SU-DHL-6 (cell line): ENCODE data around the gene BAIAP2L1.
"Not testable (repeated sequence)": the region's sequence is repeated elsewhere in the genome, so short reads cannot be mapped to it uniquely, and the experiment has no call there.

Source experiments
- H2AFZ ChIP-seq: fragments of 200-600 bp; sonication (generic); 2 replicates; pipeline ENCODE4 v1.6.1; 2014; ENCODE audit warnings: low read depth, mild to moderate bottlenecking, moderate library complexity, mixed read lengths, antibody characterized with exemption, low read length; ENCODE audit not compliant: severe bottlenecking
- H3F3A ChIP-seq: fragments of 200-600 bp; shearing (Covaris generic); 2 replicates; pipeline ENCODE4 v1.6.0; 2016; ENCODE audit warnings: antibody characterized with exemption, mild to moderate bottlenecking; ENCODE audit not compliant: insufficient read depth
- H3K27ac ChIP-seq: fragments of 200-600 bp; sonication (generic); 2 replicates; pipeline ENCODE4 v1.5.1; 2016; ENCODE audit warnings: low read depth, mild to moderate bottlenecking, low read length, moderate library complexity, mixed read lengths
- H3K27me3 ChIP-seq: fragments of 200-600 bp; sonication (generic), shearing (Covaris generic); 2 replicates; pipeline ENCODE4 v1.6.0; 2014; ENCODE audit warnings: mild to moderate bottlenecking, low read length
- H3K36me3 ChIP-seq: fragments of 200-600 bp; sonication (generic); 2 replicates; pipeline ENCODE4 v1.6.1; 2014; ENCODE audit warnings: mild to moderate bottlenecking, low read length, mixed read lengths
- H3K4me2 ChIP-seq: fragments of 300-600, 200-600 bp; shearing (Covaris generic), sonication (generic); 2 replicates; pipeline ENCODE4 v1.6.0; 2014; ENCODE audit warnings: low read length, low read depth, mild to moderate bottlenecking; ENCODE audit not compliant: poor library complexity, severe bottlenecking
- H3K4me3 ChIP-seq: fragments of 200-600 bp; sonication (generic); 2 replicates; pipeline ENCODE4 v1.5.1; 2014; ENCODE audit warnings: antibody characterized with exemption, low read length, mild to moderate bottlenecking, mixed read lengths; ENCODE audit not compliant: insufficient read depth, poor library complexity, severe bottlenecking
- H3K79me2 ChIP-seq: fragments of 200-600 bp; sonication (generic); 2 replicates; pipeline ENCODE4 v1.6.1; 2014; ENCODE audit warnings: mild to moderate bottlenecking, low read length, moderate library complexity; ENCODE audit not compliant: insufficient read depth
- H3K9ac ChIP-seq: fragments of 200-600 bp; sonication (generic); 2 replicates; pipeline ENCODE4 v1.7.0; 2014; ENCODE audit warnings: mild to moderate bottlenecking, low read length
- H3K9me2 ChIP-seq: fragments of 200-600 bp; sonication (generic); replicated peaks from 2 replicates; pipeline ENCODE4 v1.6.1; 2014; ENCODE audit warnings: low read length; ENCODE audit not compliant: insufficient read depth
- H3K9me3 ChIP-seq: fragments of 200-600 bp; sonication (generic); 2 replicates; pipeline ENCODE4 v1.6.1; 2014; ENCODE audit warnings: low read length, mixed read lengths; ENCODE audit not compliant: insufficient read depth
- H4K20me1 ChIP-seq: fragments of 200-600 bp; sonication (generic); 2 replicates; pipeline ENCODE4 v1.6.1; 2014; ENCODE audit warnings: low read depth, mild to moderate bottlenecking, antibody characterized with exemption, low read length, moderate library complexity, mixed read lengths
- EZH2phosphoT487 ChIP-seq: fragments of 200-600 bp; sonication (generic), shearing (Covaris generic); conservative IDR thresholded peaks from 2 replicates; pipeline ENCODE4 v1.6.1; 2018; ENCODE audit warnings: mild to moderate bottlenecking, antibody characterized with exemption, low read length, moderate library complexity, mixed read lengths
- TF ChIP-seq, protein P1 (sequence below): fragments of 200-600 bp; sonication (generic); IDR thresholded peaks from one replicate; pipeline ENCODE4 v1.5.1; 2017; ENCODE audit warnings: antibody characterized with exemption, mild to moderate bottlenecking, low read length, moderate library complexity; ENCODE audit not compliant: insufficient read depth, poor library complexity, severe bottlenecking

BAIAP2L1 gene

DNA sequence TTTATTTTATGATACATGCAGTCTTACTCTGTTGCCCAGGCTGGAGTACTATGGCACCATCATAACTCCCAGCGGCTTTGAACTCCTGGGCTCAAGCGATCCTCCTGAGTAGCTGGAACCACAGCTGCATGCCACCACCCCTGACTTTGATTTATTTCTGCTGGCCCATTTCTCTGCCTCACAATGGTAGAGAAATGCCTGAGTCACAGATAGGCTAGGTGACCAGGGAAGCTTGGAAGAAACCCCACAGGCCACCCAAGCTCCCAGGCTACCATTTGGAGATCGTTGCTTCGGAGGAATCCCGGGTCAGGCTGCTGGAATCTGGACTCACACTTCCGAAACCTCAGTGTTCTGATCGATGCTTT lies 17.4 kb upstream of the BAIAP2L1 start:
- Histone ChIP-seq H3K36me3 (no peaks in the 10 kb centered on the region), H3K27ac (no peak overlapping the region), H3F3A (no peaks in the 10 kb centered on the region), H3K79me2 (no peaks in the 10 kb centered on the region), H3K9me3 (no peaks in the 10 kb centered on the region), H4K20me1 (no peaks in the 10 kb centered on the region), H3K4me3 (no peak overlapping the region), H3K27me3 (no peaks in the 10 kb centered on the region), H3K9me2 (no peaks in the 10 kb centered on the region), H3K4me2 (no peak overlapping the region), H2AFZ (no peak overlapping the region), H3K9ac (no peak overlapping the region)
- TF ChIP-seq, protein P1, sequence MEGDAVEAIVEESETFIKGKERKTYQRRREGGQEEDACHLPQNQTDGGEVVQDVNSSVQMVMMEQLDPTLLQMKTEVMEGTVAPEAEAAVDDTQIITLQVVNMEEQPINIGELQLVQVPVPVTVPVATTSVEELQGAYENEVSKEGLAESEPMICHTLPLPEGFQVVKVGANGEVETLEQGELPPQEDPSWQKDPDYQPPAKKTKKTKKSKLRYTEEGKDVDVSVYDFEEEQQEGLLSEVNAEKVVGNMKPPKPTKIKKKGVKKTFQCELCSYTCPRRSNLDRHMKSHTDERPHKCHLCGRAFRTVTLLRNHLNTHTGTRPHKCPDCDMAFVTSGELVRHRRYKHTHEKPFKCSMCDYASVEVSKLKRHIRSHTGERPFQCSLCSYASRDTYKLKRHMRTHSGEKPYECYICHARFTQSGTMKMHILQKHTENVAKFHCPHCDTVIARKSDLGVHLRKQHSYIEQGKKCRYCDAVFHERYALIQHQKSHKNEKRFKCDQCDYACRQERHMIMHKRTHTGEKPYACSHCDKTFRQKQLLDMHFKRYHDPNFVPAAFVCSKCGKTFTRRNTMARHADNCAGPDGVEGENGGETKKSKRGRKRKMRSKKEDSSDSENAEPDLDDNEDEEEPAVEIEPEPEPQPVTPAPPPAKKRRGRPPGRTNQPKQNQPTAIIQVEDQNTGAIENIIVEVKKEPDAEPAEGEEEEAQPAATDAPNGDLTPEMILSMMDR: no peak
- TF ChIP-seq EZH2phosphoT487: no peak

DNA sequence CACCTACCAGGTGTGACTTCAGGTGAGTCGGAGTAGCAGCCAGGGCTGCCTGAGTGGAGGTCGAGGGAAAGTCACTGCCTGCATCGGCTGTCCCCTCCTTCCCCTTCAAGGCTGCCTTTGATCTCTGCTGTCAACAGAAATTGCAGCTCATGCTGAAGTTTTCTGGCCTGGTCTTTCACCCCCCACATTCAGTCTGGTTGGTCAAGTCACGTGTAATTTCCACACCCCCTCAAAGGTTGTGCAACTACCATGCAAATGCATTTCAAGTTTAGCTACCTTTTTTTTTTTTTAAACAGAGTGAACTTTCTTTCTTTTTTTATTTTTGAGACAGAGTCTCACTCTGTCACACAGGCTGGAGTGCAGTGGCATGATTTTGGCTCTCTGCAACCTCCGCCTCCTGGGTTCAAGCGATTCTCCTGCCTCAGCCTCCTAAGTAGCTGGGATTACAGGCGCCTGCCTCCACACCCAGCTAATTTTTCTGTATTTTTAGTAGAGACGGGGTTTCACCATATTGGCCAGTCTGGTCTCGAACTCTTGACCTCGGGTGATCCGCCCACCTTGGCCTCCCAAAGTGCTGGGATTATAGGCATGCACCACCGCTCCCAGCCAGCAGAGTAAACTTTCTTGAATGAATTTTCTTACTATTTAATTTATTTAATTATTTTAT lies 16.8 kb upstream of the BAIAP2L1 start:
- H3K79me2 ChIP-seq, H3K36me3 ChIP-seq, H4K20me1 ChIP-seq, H3K4me2 ChIP-seq, H3K9me3 ChIP-seq, H2AFZ ChIP-seq, H3F3A ChIP-seq, H3K4me3 ChIP-seq, H3K9ac ChIP-seq, H3K9me2 ChIP-seq, H3K27me3 ChIP-seq, H3K27ac ChIP-seq: not testable (repeated sequence)

DNA sequence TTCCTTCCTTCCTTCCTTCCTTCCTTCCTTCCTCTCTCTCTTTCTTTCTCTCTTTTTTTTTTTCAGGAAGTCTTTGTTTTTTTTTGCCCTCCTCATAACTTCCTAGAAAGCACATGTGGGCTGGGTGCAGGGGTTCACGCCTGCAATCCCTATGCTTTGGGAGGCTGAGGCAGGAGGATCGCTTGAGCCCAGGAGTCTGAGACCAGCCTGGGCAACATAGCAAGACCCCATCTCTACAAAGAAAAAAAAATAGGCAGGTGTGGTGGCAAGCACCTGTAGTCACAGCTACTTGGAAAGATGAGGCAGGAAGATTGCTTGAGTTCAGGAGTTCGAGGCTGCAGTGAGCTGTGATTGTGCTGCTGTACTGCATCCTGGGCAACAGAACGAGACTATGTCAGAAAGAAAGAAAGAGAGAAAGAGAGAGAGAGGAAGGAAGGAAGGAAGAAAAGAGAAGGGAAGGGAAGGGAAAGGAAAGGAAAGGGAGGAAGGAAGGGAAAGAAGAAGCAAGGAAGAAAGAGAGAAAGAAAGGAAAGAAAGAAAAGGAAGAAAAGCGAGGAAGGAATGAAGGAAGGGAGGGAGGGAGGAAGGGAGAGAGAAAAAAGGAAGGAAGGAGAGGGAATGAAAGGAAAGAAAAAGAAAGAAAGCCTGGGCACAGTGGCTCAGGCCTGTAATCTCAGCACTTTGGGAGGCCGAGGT lies 13.5 kb upstream of the BAIAP2L1 start:
- Histone ChIP-seq H3K4me3 (no peak overlapping the region), H3K9me3 (no peaks in the 10 kb centered on the region), H3K9ac (no peak overlapping the region), H3K27me3 (no peaks in the 10 kb centered on the region), H2AFZ (no peak overlapping the region), H4K20me1 (no peaks in the 10 kb centered on the region), H3K9me2 (no peaks in the 10 kb centered on the region), H3K4me2 (no peak overlapping the region), H3K79me2 (no peaks in the 10 kb centered on the region), H3K27ac (no peak overlapping the region), H3K36me3 (no peaks in the 10 kb centered on the region), H3F3A (no peaks in the 10 kb centered on the region)
- TF ChIP-seq, protein P1: no peak
- no peak for TF ChIP-seq EZH2phosphoT487

DNA sequence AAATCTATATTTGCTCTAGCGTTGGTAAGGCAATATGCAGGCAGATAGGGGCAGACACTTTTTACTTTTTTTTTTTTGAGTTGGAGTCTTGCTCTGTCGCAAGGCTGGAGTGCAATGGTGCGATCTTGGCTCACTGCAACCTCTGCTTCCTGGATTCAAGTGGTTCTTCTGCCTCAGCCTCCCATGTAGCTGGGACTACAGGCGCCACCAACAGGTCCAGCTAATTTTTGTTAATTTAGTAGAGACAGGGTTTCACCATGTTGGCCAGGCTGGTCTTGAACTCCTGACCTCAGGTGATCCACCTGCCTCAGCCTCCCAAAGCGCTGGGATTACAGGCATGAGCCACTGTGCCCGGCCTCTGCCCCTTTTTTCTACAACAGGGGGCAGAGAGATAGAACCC lies 12.8 kb upstream of the BAIAP2L1 start:
- H3K4me2 ChIP-seq, H3K9ac ChIP-seq, H3K9me3 ChIP-seq, H2AFZ ChIP-seq, H3K79me2 ChIP-seq, H3K4me3 ChIP-seq, H4K20me1 ChIP-seq, H3F3A ChIP-seq, H3K27me3 ChIP-seq, H3K9me2 ChIP-seq, H3K27ac ChIP-seq, H3K36me3 ChIP-seq: not testable (repeated sequence)
